SU-DHL-6 (cell line): ENCODE results near the gene TNMD.

Experiments used
- EZH2phosphoT487 ChIP-seq: fragments of 200-600 bp; sonication (generic), shearing (Covaris generic); conservative IDR thresholded peaks from 2 replicates; pipeline ENCODE4 v1.6.1; 2018; ENCODE audit warnings: mild to moderate bottlenecking, antibody characterized with exemption, low read length, moderate library complexity, mixed read lengths
- TF ChIP-seq, protein P1 (sequence below): fragments of 200-600 bp; sonication (generic); IDR thresholded peaks from one replicate; pipeline ENCODE4 v1.5.1; 2017; ENCODE audit warnings: antibody characterized with exemption, mild to moderate bottlenecking, low read length, moderate library complexity; ENCODE audit not compliant: insufficient read depth, poor library complexity, severe bottlenecking

DNA sequence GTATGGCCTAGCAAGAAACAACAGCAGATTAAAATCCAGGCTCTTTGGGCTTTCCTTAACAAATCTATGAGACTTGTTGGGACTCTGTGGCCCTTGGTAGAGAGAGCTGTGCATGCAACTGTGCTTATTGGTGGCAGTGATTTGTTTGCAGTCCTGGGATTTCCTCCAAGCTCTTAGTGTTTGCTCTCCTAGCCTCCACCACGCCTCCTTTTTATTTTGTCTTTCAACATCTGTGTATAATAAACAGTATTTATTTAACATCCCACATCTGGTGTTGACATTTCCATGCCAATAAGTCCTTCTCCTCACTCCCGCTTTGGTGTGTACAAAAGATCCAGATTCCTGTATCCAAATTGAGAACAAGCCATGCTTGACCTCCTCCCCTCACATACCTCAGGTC, 3.1 kb downstream of the TNMD start:
- TF ChIP-seq, protein P1, sequence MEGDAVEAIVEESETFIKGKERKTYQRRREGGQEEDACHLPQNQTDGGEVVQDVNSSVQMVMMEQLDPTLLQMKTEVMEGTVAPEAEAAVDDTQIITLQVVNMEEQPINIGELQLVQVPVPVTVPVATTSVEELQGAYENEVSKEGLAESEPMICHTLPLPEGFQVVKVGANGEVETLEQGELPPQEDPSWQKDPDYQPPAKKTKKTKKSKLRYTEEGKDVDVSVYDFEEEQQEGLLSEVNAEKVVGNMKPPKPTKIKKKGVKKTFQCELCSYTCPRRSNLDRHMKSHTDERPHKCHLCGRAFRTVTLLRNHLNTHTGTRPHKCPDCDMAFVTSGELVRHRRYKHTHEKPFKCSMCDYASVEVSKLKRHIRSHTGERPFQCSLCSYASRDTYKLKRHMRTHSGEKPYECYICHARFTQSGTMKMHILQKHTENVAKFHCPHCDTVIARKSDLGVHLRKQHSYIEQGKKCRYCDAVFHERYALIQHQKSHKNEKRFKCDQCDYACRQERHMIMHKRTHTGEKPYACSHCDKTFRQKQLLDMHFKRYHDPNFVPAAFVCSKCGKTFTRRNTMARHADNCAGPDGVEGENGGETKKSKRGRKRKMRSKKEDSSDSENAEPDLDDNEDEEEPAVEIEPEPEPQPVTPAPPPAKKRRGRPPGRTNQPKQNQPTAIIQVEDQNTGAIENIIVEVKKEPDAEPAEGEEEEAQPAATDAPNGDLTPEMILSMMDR, result no peak
- TF ChIP-seq EZH2phosphoT487, result no peak
